Measurements from ENCODE around the gene PI4KA. TPM values are rescaled to one million over a fixed set of nuclear protein-coding genes. Genes with fewer than 3 reads are reported as not detected.

The PI4KA gene
- total and polyA plus RNA-seq, 2 of the 13 experiments (the other 11 are each of a cell fraction or from before 2014, with no cell fraction given) = 27.4 to 56.4 TPM

DNA sequence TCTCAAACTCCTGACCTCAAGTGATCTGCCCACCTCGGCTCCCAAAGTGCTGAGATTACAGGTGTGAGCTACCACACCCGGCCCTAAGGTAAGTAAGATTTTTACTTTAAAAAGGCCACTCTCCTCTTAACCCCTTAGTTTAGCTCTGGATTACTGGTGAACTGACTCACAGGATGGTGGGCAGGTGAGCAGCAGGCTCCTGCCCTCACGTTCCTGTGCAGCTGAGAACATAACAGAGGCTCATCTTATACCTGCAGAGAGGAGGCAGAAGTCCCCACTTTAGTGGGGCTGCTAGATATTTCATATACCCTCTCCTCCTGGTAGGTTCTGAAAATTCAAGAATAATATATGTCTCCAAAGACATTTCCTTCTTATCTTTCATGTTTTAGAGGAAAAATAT lies 101.8 kb downstream of the PI4KA start:
- no peaks in the 10 kb centered on the region for H3K27me3 ChIP-seq (ENCODE audit: control insufficient read depth in 1 of 2, insufficient read depth in 2 of 2, low read length in 2 of 2)
- H3K4me1 ChIP-seq (ENCODE audit: insufficient read depth, low read length) = peaks cover 8% of the 10 kb centered on the region
- intact Hi-C loops (cut with micrococcal nuclease; ENCODE audit: unreplicated experiment) = no loop called here
- H3K27ac ChIP-seq (ENCODE audit: extremely low read length, insufficient read depth, low read length) = no peak overlapping the region
- in situ Hi-C loops (cut with HindIII; ENCODE audit: extremely low pct_ligation_motif_present, low pct_unique_long_range_greater_than_20kb) = no loop called here
- no peak overlapping the region for H3K4me2 ChIP-seq (ENCODE audit: low read depth, low read length)
- FAIRE-seq = no peak
- ChIA-PET POLR2A (no interaction called here), CTCF (ENCODE audit: low intra/inter-chr PET ratio, low total read pairs) (no interaction called here)
- peaks cover 2 to 20% of the 10 kb centered on the region in 2 experiments; a peak in 4 of 5 replicates for H3K36me3 ChIP-seq (replicated peaks in 1 of 2; ENCODE audit: control insufficient read depth in 1 of 2, insufficient read depth in 2 of 2, low read length in 2 of 2)
- WGBS (ENCODE audit: low lambda C conversion rate) = 100% methylated on average over 3 of the region's 3 CpGs
- H2AFZ ChIP-seq (ENCODE audit: low read length) = no peak overlapping the region
- no TSS peak for BruUV-seq (replicated peaks)
- H3K4me3 ChIP-seq (replicated peaks in 1 of 3; ENCODE audit: insufficient read depth in 1 of 3, low read depth in 2 of 3, low read length in 3 of 3) = no peak overlapping the region
- TF ChIP-seq EHMT2 (IDR thresholded peaks at IDR 0.05; ENCODE audit: borderline replicate concordance, low read depth, low read length) = no peak
- no peak for TF ChIP-seq FOXJ3 (CRISPR knock-in tag; IDR thresholded peaks at IDR 0.05; ENCODE audit: borderline replicate concordance)
- TF ChIP-seq JUN (CRISPR knock-in tag; IDR thresholded peaks at IDR 0.05) = no peak
- no peak for TF ChIP-seq IKZF1 (IDR thresholded peaks at IDR 0.05)
- TF ChIP-seq, protein P1, sequence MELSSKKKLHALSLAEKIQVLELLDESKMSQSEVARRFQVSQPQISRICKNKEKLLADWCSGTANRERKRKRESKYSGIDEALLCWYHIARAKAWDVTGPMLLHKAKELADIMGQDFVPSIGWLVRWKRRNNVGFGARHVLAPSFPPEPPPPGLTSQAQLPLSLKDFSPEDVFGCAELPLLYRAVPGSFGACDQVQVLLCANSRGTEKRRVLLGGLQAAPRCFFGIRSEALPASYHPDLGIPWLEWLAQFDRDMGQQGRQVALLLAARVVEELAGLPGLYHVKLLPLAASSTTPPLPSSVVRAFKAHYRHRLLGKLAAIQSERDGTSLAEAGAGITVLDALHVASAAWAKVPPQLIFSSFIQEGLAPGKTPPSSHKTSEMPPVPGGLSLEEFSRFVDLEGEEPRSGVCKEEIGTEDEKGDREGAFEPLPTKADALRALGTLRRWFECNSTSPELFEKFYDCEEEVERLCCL (CRISPR knock-in tag; IDR thresholded peaks at IDR 0.05; ENCODE audit: borderline replicate concordance) = no peak
- no peak overlapping the region for H3K9ac ChIP-seq (ENCODE audit: insufficient read depth, low read depth, low read length)
- ATAC-seq = no peak
- DNase-seq (ENCODE audit: low spot score) = no peak
- no peaks in the 10 kb centered on the region for H3K9me3 ChIP-seq (ENCODE audit: low read length)
- H4K20me1 ChIP-seq (ENCODE audit: insufficient read depth, low read length) = no peaks in the 10 kb centered on the region
- no peaks in the 10 kb centered on the region for H3K79me2 ChIP-seq (ENCODE audit: insufficient read depth, low read length)

DNA sequence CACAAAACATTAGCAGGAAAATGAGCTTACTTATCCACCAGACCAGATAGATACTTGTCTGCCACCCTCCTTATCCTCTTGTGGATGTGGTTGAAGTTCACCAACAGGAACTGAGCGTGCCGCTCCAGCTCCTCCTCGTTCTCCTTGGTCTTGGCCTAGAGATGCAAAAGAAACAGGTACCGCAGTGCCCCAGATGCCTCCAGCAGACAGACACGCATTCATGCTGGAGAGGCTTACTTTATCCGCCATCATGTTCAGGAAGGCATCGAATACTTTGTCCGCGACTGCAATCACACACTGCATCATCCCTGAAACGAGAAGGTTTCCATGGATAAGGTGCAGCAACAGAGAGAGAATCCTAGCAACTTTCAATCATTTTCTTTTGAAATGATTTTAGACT lies 105.7 kb downstream of the PI4KA start:
- in situ Hi-C loops (cut with HindIII; ENCODE audit: extremely low pct_ligation_motif_present, low pct_unique_long_range_greater_than_20kb) = no loop called here
- no peak overlapping the region for H2AFZ ChIP-seq (ENCODE audit: low read length)
- ATAC-seq (no peak), DNase-seq (ENCODE audit: low spot score) (no peak), FAIRE-seq (no peak)
- CTCF ChIA-PET (ENCODE audit: low intra/inter-chr PET ratio, low total read pairs) = no interaction called here
- no peaks in the 10 kb centered on the region for H3K9me3 ChIP-seq (ENCODE audit: low read length)
- H4K20me1 ChIP-seq (ENCODE audit: insufficient read depth, low read length) = no peaks in the 10 kb centered on the region
- TF ChIP-seq ZNF251 (CRISPR knock-in tag; IDR thresholded peaks at IDR 0.05) = no peak
- POLR2A ChIA-PET = no interaction called here
- no peaks in the 10 kb centered on the region for H3K27me3 ChIP-seq (ENCODE audit: control insufficient read depth in 1 of 2, insufficient read depth in 2 of 2, low read length in 2 of 2)
- H3K4me3 ChIP-seq (replicated peaks in 1 of 3; ENCODE audit: insufficient read depth in 1 of 3, low read depth in 2 of 3, low read length in 3 of 3) = no peak overlapping the region
- H3K27ac ChIP-seq (ENCODE audit: extremely low read length, insufficient read depth, low read length) = no peak overlapping the region
- H3K4me2 ChIP-seq (ENCODE audit: low read depth, low read length) = no peak overlapping the region
- H3K9ac ChIP-seq (ENCODE audit: insufficient read depth, low read depth, low read length) = no peak overlapping the region
- 96% methylated on average over 10 of the region's 10 CpGs for WGBS (ENCODE audit: low lambda C conversion rate)
- intact Hi-C loops (cut with micrococcal nuclease; ENCODE audit: unreplicated experiment) = no loop called here
- peaks cover 2 to 34% of the 10 kb centered on the region in 2 experiments; a peak in 3 of 5 replicates for H3K36me3 ChIP-seq (replicated peaks in 1 of 2; ENCODE audit: control insufficient read depth in 1 of 2, insufficient read depth in 2 of 2, low read length in 2 of 2)
- no peaks in the 10 kb centered on the region for H3K79me2 ChIP-seq (ENCODE audit: insufficient read depth, low read length)
- H3K4me1 ChIP-seq (ENCODE audit: insufficient read depth, low read length) = no peaks in the 10 kb centered on the region
- BruUV-seq (replicated peaks) = no TSS peak

Data from HepG2 (cell line).